Testis (tissue), 2 donors: Measurements from ENCODE around the gene ISL1.

Experiments used
- POLR2A ChIP-seq: fragments of 450-650 bp; IDR thresholded peaks from one replicate; pipeline ENCODE4 v1.6.1; 2017; ENCODE audit warnings: antibody characterized with exemption, mild to moderate bottlenecking, moderate library complexity
- TF ChIP-seq, protein P1 (sequence below), 3 experiments: fragments of 450-650 bp in 2 of 3; fragments of 200-600 bp in 1 of 3; sonication (generic) in 1 of 3; IDR thresholded peaks; one replicate each; pipeline ENCODE4 v1.5.1; 2016 to 2019; ENCODE audit warnings: antibody characterized with exemption in 3 of 3, mild to moderate bottlenecking in 2 of 3, moderate library complexity in 1 of 3

DNA sequence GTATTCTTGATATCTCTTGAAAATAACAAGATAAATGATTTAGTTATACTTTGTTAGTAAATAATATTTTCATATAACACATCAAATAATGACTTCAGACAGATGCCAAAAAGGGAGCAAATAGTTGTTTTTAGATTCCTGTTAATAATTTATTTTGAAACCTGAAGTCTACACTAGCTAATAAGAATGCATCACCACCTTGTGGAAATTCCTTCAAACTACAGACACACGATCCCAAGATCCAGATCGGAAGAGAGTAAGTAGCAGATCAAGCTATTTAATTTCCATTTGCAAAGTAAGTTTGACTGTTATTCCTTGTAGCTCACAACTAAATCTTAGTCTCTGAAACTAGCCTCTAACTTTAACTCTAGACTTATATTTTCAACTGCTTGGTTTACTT is 35.5 kb upstream of the ISL1 start:
- TF ChIP-seq, protein P1, sequence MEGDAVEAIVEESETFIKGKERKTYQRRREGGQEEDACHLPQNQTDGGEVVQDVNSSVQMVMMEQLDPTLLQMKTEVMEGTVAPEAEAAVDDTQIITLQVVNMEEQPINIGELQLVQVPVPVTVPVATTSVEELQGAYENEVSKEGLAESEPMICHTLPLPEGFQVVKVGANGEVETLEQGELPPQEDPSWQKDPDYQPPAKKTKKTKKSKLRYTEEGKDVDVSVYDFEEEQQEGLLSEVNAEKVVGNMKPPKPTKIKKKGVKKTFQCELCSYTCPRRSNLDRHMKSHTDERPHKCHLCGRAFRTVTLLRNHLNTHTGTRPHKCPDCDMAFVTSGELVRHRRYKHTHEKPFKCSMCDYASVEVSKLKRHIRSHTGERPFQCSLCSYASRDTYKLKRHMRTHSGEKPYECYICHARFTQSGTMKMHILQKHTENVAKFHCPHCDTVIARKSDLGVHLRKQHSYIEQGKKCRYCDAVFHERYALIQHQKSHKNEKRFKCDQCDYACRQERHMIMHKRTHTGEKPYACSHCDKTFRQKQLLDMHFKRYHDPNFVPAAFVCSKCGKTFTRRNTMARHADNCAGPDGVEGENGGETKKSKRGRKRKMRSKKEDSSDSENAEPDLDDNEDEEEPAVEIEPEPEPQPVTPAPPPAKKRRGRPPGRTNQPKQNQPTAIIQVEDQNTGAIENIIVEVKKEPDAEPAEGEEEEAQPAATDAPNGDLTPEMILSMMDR (IDR thresholded peaks at IDR 0.05) = no peak
- no peak for TF ChIP-seq POLR2A
